GM18951 (cell line): ENCODE measurements around the gene RANBP3L.
"Not testable (repeated sequence)": the region's sequence is repeated elsewhere in the genome, so short reads cannot be mapped to it uniquely, and the experiment has no call there.

Experiments used
- POLR2A ChIP-seq: IDR thresholded peaks from 4 replicates; pipeline ENCODE4 v1.6.1; 2011; ENCODE audit warnings: mild to moderate bottlenecking; ENCODE audit not compliant: insufficient read length, insufficient read depth; ENCODE audit errors: extremely low read depth
- in situ Hi-C: fragments of 300-500 bp; cut with MboI; formaldehyde crosslinking; loops from one replicate; pipeline ENCODE4 v1.12.0; 2022; ENCODE audit warnings: low sequenced_read_pairs, mixed read lengths, inconsistent platforms; ENCODE audit not compliant: unreplicated experiment

The RANBP3L gene, protein sequence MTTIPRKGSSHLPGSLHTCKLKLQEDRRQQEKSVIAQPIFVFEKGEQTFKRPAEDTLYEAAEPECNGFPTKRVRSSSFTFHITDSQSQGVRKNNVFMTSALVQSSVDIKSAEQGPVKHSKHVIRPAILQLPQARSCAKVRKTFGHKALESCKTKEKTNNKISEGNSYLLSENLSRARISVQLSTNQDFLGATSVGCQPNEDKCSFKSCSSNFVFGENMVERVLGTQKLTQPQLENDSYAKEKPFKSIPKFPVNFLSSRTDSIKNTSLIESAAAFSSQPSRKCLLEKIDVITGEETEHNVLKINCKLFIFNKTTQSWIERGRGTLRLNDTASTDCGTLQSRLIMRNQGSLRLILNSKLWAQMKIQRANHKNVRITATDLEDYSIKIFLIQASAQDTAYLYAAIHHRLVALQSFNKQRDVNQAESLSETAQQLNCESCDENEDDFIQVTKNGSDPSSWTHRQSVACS

GRCh38 chr5:36301858-36302603, at the start of gene RANBP3L:
Gene RANBP3L, minus strand, starts transcription at chr5:36301902. Its CDS starts 486 bp downstream, at chr5:36301416.
- in situ Hi-C loops: no loop called here
- TF ChIP-seq POLR2A: no peak

GRCh38 chr5:36346896-36347690, 45.4 kb upstream of the RANBP3L start:
- in situ Hi-C loops: no loop called here
- no peak for TF ChIP-seq POLR2A

DNA sequence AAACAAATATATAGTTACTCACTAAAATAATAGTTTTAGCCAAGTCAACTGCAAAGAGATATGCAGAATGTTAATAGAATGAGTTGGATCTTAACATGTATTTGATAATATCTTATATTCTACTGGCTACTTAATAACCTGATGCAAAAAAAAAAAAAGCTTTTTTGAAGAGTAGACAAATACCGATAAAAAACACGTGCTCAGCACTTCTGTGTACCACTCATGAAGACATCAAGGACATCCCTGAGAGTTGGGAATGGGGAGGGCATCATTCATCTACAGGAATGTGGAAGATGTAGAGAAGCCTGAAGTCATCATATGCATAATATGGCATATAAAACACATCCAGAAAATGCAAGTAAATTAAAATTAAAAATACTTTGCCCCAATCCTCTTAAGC, 43.2 kb upstream of the RANBP3L start:
- in situ Hi-C loops: no loop called here
- no peak for TF ChIP-seq POLR2A

- in situ Hi-C loops: not testable (repeated sequence)
Measured at GRCh38 chr5:36341720-36342119, 40.0 kb upstream of the RANBP3L start.

GRCh38 chr5:36337597-36337996, 35.9 kb upstream of the RANBP3L start:
- in situ Hi-C loops: no loop called here
- TF ChIP-seq POLR2A: no peak

- TF ChIP-seq POLR2A: no peak
- in situ Hi-C loops: no loop called here
Measured at GRCh38 chr5:36334315-36334714, 32.6 kb upstream of the RANBP3L start.

- in situ Hi-C loops: not testable (repeated sequence)
Measured at GRCh38 chr5:36332720-36333119, 31.0 kb upstream of the RANBP3L start.

GRCh38 chr5:36325196-36325595, 23.5 kb upstream of the RANBP3L start:
- in situ Hi-C loops: no loop called here
- TF ChIP-seq POLR2A: no peak

GRCh38 chr5:36323926-36324781, 22.5 kb upstream of the RANBP3L start:
- in situ Hi-C loops: no loop called here
- no peak for TF ChIP-seq POLR2A

DNA sequence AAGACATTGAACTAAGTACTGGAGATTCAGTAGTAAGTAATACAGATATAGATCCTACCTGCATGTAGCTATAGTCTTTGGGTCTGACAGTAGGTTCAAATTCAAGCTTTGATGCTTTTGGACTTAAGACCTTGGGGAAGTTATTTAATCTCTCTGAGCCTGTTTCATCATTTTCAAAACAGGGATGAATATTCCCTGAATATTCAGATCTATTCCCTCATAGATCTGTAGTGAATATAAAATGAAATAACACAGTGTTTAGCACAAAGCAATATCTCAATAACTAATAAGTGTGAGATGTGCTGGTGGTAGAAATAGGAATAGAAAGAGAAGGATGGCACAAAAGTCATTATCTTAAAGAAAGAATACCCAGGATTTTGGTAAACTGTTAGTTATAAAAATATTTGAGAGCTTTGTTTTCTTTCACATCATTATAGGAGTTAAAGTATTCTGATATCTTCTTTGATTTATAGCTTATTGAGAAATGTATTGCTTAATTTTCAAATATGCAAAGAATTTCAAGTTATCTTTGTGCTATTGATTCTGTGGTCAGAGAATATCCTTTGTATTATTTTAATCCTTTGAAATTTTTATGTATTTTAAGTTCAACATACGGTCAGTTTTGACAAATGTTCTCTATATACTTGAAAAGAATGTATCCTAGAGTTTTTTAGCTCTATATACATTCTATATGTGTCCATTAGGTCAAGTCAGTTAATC, 11.4 kb upstream of the RANBP3L start:
- in situ Hi-C loops: no loop called here
- no peak for TF ChIP-seq POLR2A

DNA sequence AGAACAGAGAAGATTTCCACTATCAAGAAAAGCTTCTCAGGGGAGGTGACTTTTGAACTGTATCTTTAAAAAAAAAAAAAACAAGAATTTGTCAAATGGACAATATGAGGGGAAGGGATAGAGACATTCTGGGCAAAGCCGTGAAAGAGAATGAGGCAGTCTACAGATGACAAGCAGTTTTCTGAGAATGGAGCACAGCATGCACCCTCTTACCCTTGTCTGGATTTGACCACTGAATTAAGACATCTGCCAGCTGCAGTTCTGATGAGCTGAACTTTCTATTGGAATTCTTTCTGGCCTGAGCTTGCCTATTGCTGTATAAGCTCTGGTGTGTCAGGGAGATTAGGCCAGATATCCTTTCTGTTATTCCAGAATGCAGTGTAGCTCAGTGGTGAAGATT, 10.3 kb upstream of the RANBP3L start:
- TF ChIP-seq POLR2A: no peak
- in situ Hi-C loops: no loop called here

GRCh38 chr5:36310138-36310537, 8.4 kb upstream of the RANBP3L start:
- in situ Hi-C loops: no loop called here
- no peak for TF ChIP-seq POLR2A
